GM23338 (cell line): Measurements from ENCODE around the gene RNF114. TPM values are rescaled to one million over a fixed set of nuclear protein-coding genes. Genes with fewer than 3 reads are reported as not detected.

ENCODE experiments used
- CREB1 ChIP-seq: fragments of 250-450 bp; sonication (Bioruptor Pico); IDR thresholded peaks from 2 replicates; pipeline ENCODE4 v1.5.0; 2020; ENCODE audit warnings: low read depth, mild to moderate bottlenecking, moderate library complexity
- ETS1 ChIP-seq: IDR thresholded peaks from 2 replicates; pipeline ENCODE4 v1.6.1; 2016; ENCODE audit warnings: antibody characterized with exemption
- EZH2 ChIP-seq: fragments of 200-600 bp; sonication (generic); IDR thresholded peaks from one replicate; pipeline ENCODE4 v1.8.0; 2017; ENCODE audit warnings: antibody characterized with exemption, mild to moderate bottlenecking, low read depth; ENCODE audit not compliant: unreplicated experiment
- EZH2phosphoT487 ChIP-seq: fragments of 200-600 bp; sonication (generic); IDR thresholded peaks from one replicate; pipeline ENCODE4 v1.8.1; 2018; ENCODE audit warnings: antibody characterized with exemption; ENCODE audit not compliant: unreplicated experiment
- JUNB ChIP-seq: IDR thresholded peaks from one replicate; pipeline ENCODE4 v1.6.1; 2016; ENCODE audit warnings: antibody characterized with exemption; ENCODE audit not compliant: unreplicated experiment
- NANOG ChIP-seq: IDR thresholded peaks from 2 replicates; pipeline ENCODE4 v1.6.1; 2016; ENCODE audit warnings: antibody characterized with exemption, borderline replicate concordance
- POLR2AphosphoS5 ChIP-seq: IDR thresholded peaks from 2 replicates; pipeline ENCODE4 v1.6.1; 2016; ENCODE audit warnings: antibody characterized with exemption, low read depth
- STAT1 ChIP-seq: IDR thresholded peaks from one replicate; pipeline ENCODE4 v1.6.1; 2016; ENCODE audit warnings: antibody characterized with exemption; ENCODE audit not compliant: unreplicated experiment
- ZNF114 ChIP-seq: fragments of 250-450 bp; sonication (Bioruptor Pico); IDR thresholded peaks from 2 replicates; pipeline ENCODE4 v1.5.0; 2020; ENCODE audit warnings: mild to moderate bottlenecking, moderate library complexity
- ZNF331 ChIP-seq: fragments of 250-450 bp; sonication (Bioruptor Pico); IDR thresholded peaks from 2 replicates; pipeline ENCODE4 v1.5.0; 2020; ENCODE audit warnings: low read depth, mild to moderate bottlenecking, moderate library complexity
- ZNF462 ChIP-seq: fragments of 250-450 bp; sonication (Bioruptor Pico); IDR thresholded peaks from 2 replicates; pipeline ENCODE4 v1.5.0; 2020; ENCODE audit warnings: mild to moderate bottlenecking, moderate library complexity
- polyA plus RNA-seq: library from polyadenylated mRNA; unstranded; fragments of >200 nt; fragmentation: Nextera tagmentation; extraction: Ambion mirVana; gene quantifications from 2 replicates; pipeline ENCODE4 v1.2.1, GENCODE V29; 2016
- total RNA-seq: library from RNA; depleted of rRNA; stranded (reverse); fragments of >200 nt; shearing (Covaris generic); gene quantifications from 2 replicates; pipeline ENCODE4 v1.2.3, GENCODE V29; 2014

Gene RNF114
- total and polyA plus RNA-seq, 2 experiments from 2014 or later: 155 to 279 TPM

GRCh38 chr20:49979030-49979832 is 43.0 kb downstream of the RNF114 start (continued):
- TF ChIP-seq ZNF462 (CRISPR knock-in tag) (no peak), JUNB (no peak), ZNF331 (CRISPR knock-in tag) (no peak), EZH2phosphoT487 (no peak), POLR2AphosphoS5 (peak; percentile 55; the same call in 1 of the 2 replicates), ZNF114 (CRISPR knock-in tag) (no peak), CREB1 (CRISPR knock-in tag) (0 out of 2 replicates have a peak, but pooled peaks have one; percentile 32), EZH2 (no peak), ETS1 (no peak), STAT1 (no peak), NANOG (no peak)
